Lower leg skin (tissue), 3 donors: Measurements from ENCODE around the gene TANK.

Experiments used
- CTCF ChIP-seq, 3 donors: fragments of 450-650 bp; IDR thresholded peaks; one replicate each; pipeline ENCODE4 v1.5.1; 2016; ENCODE audit warnings: antibody characterized with exemption in 3 of 3, mild to moderate bottlenecking in 3 of 3, moderate library complexity in 2 of 3
- POLR2A ChIP-seq, 2 donors: fragments of 450-650 bp; IDR thresholded peaks; one replicate each; pipeline ENCODE4 v1.6.1; 2016 to 2017; ENCODE audit warnings: antibody characterized with exemption in 2 of 2, mild to moderate bottlenecking in 1 of 2, moderate library complexity in 1 of 2

- TF ChIP-seq CTCF (IDR thresholded peaks at IDR 0.05) (peak in 1 of 3 donors; percentile 55), POLR2A (IDR thresholded peaks at IDR 0.05) (no peak)
Measured at GRCh38 chr2:161223139-161223732, 63.0 kb downstream of the TANK start.
